SU-DHL-6 (cell line): ENCODE data around the gene DIAPH2.

ENCODE experiments used
- EZH2phosphoT487 ChIP-seq: fragments of 200-600 bp; sonication (generic), shearing (Covaris generic); conservative IDR thresholded peaks from 2 replicates; pipeline ENCODE4 v1.6.1; 2018; ENCODE audit warnings: mild to moderate bottlenecking, antibody characterized with exemption, low read length, moderate library complexity, mixed read lengths
- TF ChIP-seq, protein P1 (sequence below): fragments of 200-600 bp; sonication (generic); IDR thresholded peaks from one replicate; pipeline ENCODE4 v1.5.1; 2017; ENCODE audit warnings: antibody characterized with exemption, mild to moderate bottlenecking, low read length, moderate library complexity; ENCODE audit not compliant: insufficient read depth, poor library complexity, severe bottlenecking

- TF ChIP-seq, protein P1, sequence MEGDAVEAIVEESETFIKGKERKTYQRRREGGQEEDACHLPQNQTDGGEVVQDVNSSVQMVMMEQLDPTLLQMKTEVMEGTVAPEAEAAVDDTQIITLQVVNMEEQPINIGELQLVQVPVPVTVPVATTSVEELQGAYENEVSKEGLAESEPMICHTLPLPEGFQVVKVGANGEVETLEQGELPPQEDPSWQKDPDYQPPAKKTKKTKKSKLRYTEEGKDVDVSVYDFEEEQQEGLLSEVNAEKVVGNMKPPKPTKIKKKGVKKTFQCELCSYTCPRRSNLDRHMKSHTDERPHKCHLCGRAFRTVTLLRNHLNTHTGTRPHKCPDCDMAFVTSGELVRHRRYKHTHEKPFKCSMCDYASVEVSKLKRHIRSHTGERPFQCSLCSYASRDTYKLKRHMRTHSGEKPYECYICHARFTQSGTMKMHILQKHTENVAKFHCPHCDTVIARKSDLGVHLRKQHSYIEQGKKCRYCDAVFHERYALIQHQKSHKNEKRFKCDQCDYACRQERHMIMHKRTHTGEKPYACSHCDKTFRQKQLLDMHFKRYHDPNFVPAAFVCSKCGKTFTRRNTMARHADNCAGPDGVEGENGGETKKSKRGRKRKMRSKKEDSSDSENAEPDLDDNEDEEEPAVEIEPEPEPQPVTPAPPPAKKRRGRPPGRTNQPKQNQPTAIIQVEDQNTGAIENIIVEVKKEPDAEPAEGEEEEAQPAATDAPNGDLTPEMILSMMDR = no peak
- TF ChIP-seq EZH2phosphoT487 = no peak
These were observed 685.3 kb downstream of the DIAPH2 start for GRCh38 chrX:97369947-97370346.
